Stimulated activated CD4-positive, alpha-beta T cell treated with anti-CD3 and anti-CD28 coated beads, Interleukin-12 subunit alpha, Interleukin-12 subunit beta, amount 100 ng/mL, for 4 hours (primary cell): Measurements from ENCODE around the gene PGAP3.

Source experiments
- DNase-seq: peaks from one replicate; pipeline ENCODE4 v3.0.0-alpha.2; 2020

The PGAP3 gene

GRCh38 chr17:39671651-39672521 is 16.0 kb downstream of the PGAP3 start:
- no peak for DNase-seq

GRCh38 chr17:39670746-39671145 is 17.1 kb downstream of the PGAP3 start:
- DNase-seq, result no peak

- DNase-seq, result no peak
Measured at GRCh38 chr17:39669897-39670735, 17.7 kb downstream of the PGAP3 start.

GRCh38 chr17:39667945-39668924 is 19.6 kb downstream of the PGAP3 start, which contains the start of gene PNMT:
Gene PNMT (plus strand): TSS chr17:39668453. CDS start chr17:39668476, 23 bp downstream.
- peak; percentile 77 for DNase-seq

GRCh38 chr17:39667262-39667944 is 20.5 kb downstream of the PGAP3 start:
- no peak for DNase-seq

- DNase-seq, result no peak
Measured at GRCh38 chr17:39666601-39667261, 21.1 kb downstream of the PGAP3 start.

GRCh38 chr17:39666231-39666600 is 21.6 kb downstream of the PGAP3 start:
- no peak for DNase-seq

- DNase-seq, result no peak
Measured at GRCh38 chr17:39665642-39666224, 22.1 kb downstream of the PGAP3 start.

- no peak for DNase-seq
Measured at GRCh38 chr17:39664581-39665561, 23.0 kb downstream of the PGAP3 start, which contains the start of gene TCAP. Gene TCAP (plus strand): TSS chr17:39665349. CDS start chr17:39665360, 11 bp downstream.

GRCh38 chr17:39663688-39664580 is 23.9 kb downstream of the PGAP3 start:
- DNase-seq, result no peak

GRCh38 chr17:39663340-39663687 is 24.5 kb downstream of the PGAP3 start:
- no peak for DNase-seq

GRCh38 chr17:39662551-39663339 is 25.1 kb downstream of the PGAP3 start:
- DNase-seq, result no peak

- DNase-seq, result no peak
Measured at GRCh38 chr17:39661744-39662541, 25.9 kb downstream of the PGAP3 start.

- no peak for DNase-seq
Measured at GRCh38 chr17:39660397-39661385, 27.2 kb downstream of the PGAP3 start.

GRCh38 chr17:39660011-39660360 is 27.9 kb downstream of the PGAP3 start:
- no peak for DNase-seq
